ENCODE measurements around the gene MYRF. TPM values are rescaled to one million over a fixed set of nuclear protein-coding genes. Genes with fewer than 3 reads are reported as not detected.
A peak's percentile ranks its signal among the peaks of the same experiment; 100 is the strongest.

The MYRF gene
- total and polyA plus RNA-seq, 2 donors from 2014 or later, result 6.0 to 36.3 TPM

- Histone ChIP-seq H3K9me3 (ENCODE audit: control insufficient read depth in 2 of 3, insufficient read depth in 1 of 3, low read length in 3 of 3) (no peaks in the 10 kb centered on the region), H3K36me3 (ENCODE audit: control insufficient read depth in 2 of 3, insufficient read depth in 3 of 3, low read length in 3 of 3) (peaks cover 0 to 12% (median 0%) of the 10 kb centered on the region in 3 donors), H3K9ac (ENCODE audit: low read length in 3 of 3) (no peak overlapping the region), H3K27ac (ENCODE audit: low read depth in 2 of 2, low read length in 2 of 2) (no peak overlapping the region), H3K4me1 (ENCODE audit: control insufficient read depth in 2 of 3, insufficient read depth in 2 of 3, low read depth in 1 of 3, low read length in 3 of 3) (peaks cover 0 to 2% (median 0%) of the 10 kb centered on the region in 3 donors), H3K27me3 (ENCODE audit: control insufficient read depth, insufficient read depth, low read length) (no peaks in the 10 kb centered on the region), H3K4me3 (ENCODE audit: low read length in 3 of 3) (no peak overlapping the region)
- intact Hi-C loops (cut with DNase I), result no loop called here
- FAIRE-seq (no peak), DNase-seq (peak in 1 of 5 donors; percentile 52)
- TF ChIP-seq CTCF (IDR thresholded peaks at IDR 0.05; ENCODE audit: borderline replicate concordance, extremely low read depth, insufficient read depth), result no peak
Observed at GRCh38 chr11:61780581-61781162, 28.2 kb downstream of the MYRF start.

GRCh38 chr11:61781585-61781984, 29.1 kb downstream of the MYRF start:
- H3K36me3 ChIP-seq (ENCODE audit: control insufficient read depth in 2 of 3, insufficient read depth in 3 of 3, low read length in 3 of 3), result peaks cover 0 to 12% (median 0%) of the 10 kb centered on the region in 3 donors
- no peak overlapping the region for H3K4me3 ChIP-seq (ENCODE audit: low read length in 3 of 3)

GRCh38 chr11:61782299-61782698, 29.9 kb downstream of the MYRF start:
- no peaks in the 10 kb centered on the region for H3K27me3 ChIP-seq (ENCODE audit: control insufficient read depth, insufficient read depth, low read length)
- H3K27ac ChIP-seq (ENCODE audit: low read depth in 2 of 2, low read length in 2 of 2), result no peak overlapping the region
- no peak for TF ChIP-seq CTCF (IDR thresholded peaks at IDR 0.05; ENCODE audit: borderline replicate concordance, extremely low read depth, insufficient read depth)
- no peak overlapping the region for H3K4me3 ChIP-seq (ENCODE audit: low read length in 3 of 3)
- H3K9ac ChIP-seq (ENCODE audit: low read length in 3 of 3), result no peak overlapping the region
- intact Hi-C loops (cut with DNase I), result no loop called here
- no peak for DNase-seq
- H3K36me3 ChIP-seq (ENCODE audit: control insufficient read depth in 2 of 3, insufficient read depth in 3 of 3, low read length in 3 of 3), result peaks cover 0 to 18% (median 6%) of the 10 kb centered on the region in 3 donors
- no peaks in the 10 kb centered on the region for H3K9me3 ChIP-seq (ENCODE audit: control insufficient read depth in 2 of 3, insufficient read depth in 1 of 3, low read length in 3 of 3)
- H3K4me1 ChIP-seq (ENCODE audit: control insufficient read depth in 2 of 3, insufficient read depth in 2 of 3, low read depth in 1 of 3, low read length in 3 of 3), result no peaks in the 10 kb centered on the region
- FAIRE-seq, result no peak

More at GRCh38 chr11:61781585-61781984, 29.1 kb downstream of the MYRF start:
- Histone ChIP-seq H3K27me3 (ENCODE audit: control insufficient read depth, insufficient read depth, low read length) (no peaks in the 10 kb centered on the region), H3K27ac (ENCODE audit: low read depth in 2 of 2, low read length in 2 of 2) (no peak overlapping the region), H3K9me3 (ENCODE audit: control insufficient read depth in 2 of 3, insufficient read depth in 1 of 3, low read length in 3 of 3) (no peaks in the 10 kb centered on the region), H3K9ac (ENCODE audit: low read length in 3 of 3) (no peak overlapping the region), H3K4me1 (ENCODE audit: control insufficient read depth in 2 of 3, insufficient read depth in 2 of 3, low read depth in 1 of 3, low read length in 3 of 3) (peaks cover 0 to 2% (median 0%) of the 10 kb centered on the region in 3 donors)
- DNase-seq (peak in 1 of 5 donors; percentile 39), FAIRE-seq (no peak)
- no peak for TF ChIP-seq CTCF (IDR thresholded peaks at IDR 0.05; ENCODE audit: borderline replicate concordance, extremely low read depth, insufficient read depth)
- intact Hi-C loops (cut with DNase I), result no loop called here
